Dermis microvascular lymphatic vessel endothelial cell (primary cell): ENCODE data around the gene DNAJC15. TPM values are rescaled to one million over a fixed set of nuclear protein-coding genes. Genes with fewer than 3 reads are reported as not detected.

Experiments used
- DNase-seq, 2 donors: peaks; one replicate each; pipeline versions ENCODE4 v3.0.0 to v3.0.0-alpha.2; 2010; ENCODE audit warnings: low read depth in 2 of 2
- total RNA-seq: library from RNA; depleted of rRNA; stranded (reverse); fragments of >200 nt; gene quantifications from 2 replicates; pipeline ENCODE4 v1.2.1, GENCODE V29; 2014

Gene DNAJC15
- total RNA-seq, 1 donor from 2014 or later = 17.5 TPM

- DNase-seq = no peak
These were observed 103.0 kb downstream of the DNAJC15 start for GRCh38 chr13:43126420-43126819.

- no peak for DNase-seq
These were observed 103.9 kb downstream of the DNAJC15 start for GRCh38 chr13:43127103-43127798.

DNA sequence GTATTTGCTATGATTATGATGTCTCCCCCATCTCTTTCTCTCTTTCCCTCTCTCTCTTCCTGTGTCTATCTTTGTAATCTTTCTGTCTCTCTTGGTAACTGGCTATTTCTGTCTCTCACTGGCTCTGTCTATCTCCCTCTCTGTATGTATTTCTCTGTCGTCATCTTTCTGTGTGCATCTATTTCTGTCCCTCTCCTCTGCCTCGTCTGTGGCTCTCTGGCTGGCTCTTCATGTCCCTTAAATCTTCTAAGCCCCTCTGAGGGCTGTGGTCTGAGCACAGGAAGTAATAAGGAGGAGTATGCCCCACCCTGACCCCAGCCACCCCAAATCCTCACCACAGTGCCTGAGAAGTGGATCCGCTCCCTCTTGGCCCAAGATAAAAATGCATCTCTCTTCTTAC, 104.4 kb downstream of the DNAJC15 start:
- DNase-seq = no peak

DNA sequence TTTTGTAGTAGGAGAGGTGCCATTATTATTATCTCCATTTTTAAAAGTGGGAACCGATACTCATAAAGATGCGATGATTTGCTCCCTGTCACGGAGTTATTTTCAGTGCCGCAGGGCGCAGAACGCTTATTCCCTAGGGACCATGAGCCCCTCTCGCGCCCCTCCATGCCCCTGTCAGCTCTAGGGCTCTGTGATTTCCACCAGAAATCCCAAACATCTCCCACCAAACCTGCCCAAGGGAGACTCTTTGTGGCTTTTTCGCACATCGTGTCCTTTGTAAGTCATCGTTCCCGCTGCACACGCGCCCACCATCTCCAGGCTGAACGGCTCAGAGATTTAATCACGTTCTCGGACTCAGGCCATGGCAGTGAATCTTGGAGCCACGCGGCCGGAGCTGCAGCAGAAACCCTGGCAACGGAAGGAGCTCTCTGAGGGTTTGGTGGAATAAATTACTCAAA, 105.1 kb downstream of the DNAJC15 start:
- no peak for DNase-seq

DNA sequence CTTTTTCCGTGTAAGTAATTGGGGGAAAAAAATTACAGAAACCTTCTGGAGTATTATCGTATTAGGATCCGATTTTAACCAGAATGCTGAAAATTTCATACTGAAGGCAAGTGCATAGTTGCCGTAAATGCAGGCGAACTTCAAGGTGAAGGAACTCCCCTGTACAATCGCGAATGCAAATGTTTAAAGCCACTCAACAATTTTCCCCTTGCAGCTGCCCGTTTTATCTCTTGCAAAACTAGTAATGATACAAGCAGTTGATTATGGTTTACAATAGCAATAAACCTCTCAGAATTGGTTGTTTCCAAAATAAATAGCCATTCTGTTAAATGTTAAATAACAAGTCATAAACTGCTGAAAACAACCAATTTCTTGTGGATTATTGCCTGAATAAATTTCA, 105.7 kb downstream of the DNAJC15 start:
- DNase-seq = no peak

GRCh38 chr13:43129511-43130110, 106.2 kb downstream of the DNAJC15 start:
- DNase-seq = no peak

DNA sequence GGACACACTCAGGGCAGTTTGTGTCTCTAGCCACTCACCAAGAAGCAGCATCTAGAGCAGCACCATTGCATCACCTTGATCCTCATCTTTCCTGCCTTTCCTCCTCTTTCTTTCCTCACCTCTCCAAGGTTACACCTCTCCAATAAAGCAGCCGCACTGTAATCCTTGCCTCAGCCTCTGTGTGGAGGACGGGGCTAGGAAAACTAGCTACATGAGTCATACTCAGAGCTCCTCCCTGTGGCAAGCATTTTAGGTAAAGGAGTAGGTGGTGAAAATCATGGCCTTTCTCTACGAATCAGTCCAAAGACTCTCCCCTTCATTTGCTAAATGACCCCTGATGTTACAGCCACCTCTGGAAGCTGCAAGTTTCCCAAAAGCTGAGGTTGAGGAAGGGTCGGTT, 108.9 kb downstream of the DNAJC15 start:
- DNase-seq = peak; percentile 4 to 47

DNA sequence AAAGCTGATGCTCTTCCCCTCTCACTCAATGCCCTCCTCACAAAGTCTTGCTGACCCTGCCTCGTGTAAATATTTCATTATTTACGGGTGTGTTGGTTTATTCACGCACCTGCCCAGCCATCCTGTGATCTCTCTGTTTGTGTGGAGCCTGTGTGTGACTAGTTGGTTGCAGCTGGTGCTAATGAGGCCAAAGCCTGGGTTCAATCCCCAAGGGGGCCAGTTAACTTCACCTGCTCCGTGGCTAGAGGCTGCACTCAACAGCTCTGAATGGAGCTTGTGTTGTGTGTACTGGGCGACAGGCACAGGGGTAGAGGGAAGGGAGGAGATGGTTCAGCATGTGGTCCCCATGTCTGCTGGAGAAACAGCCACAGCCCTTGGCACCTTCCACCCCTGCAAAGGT, 109.5 kb downstream of the DNAJC15 start:
- no peak for DNase-seq

GRCh38 chr13:43133792-43134191, 110.4 kb downstream of the DNAJC15 start:
- DNase-seq = no peak

DNA sequence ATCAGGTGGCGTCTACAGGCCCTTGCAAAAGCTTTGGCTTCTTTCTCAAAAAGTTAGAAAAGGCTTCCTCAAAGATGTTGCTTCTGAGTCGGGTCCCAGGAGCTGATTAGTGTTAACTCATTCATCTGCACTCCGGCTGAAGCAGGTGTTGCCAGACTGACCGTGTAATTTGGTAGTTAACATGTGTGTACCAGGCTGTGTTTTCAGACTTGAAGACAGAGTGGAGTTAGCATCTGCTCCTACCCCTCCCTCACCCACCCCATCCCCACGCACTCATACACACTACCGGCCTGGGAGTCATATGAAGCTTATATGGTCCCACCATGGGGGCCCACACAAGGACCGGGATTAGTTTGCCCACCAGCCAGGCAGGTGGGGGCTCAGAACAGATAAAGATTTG, 111.5 kb downstream of the DNAJC15 start:
- DNase-seq = no peak

DNA sequence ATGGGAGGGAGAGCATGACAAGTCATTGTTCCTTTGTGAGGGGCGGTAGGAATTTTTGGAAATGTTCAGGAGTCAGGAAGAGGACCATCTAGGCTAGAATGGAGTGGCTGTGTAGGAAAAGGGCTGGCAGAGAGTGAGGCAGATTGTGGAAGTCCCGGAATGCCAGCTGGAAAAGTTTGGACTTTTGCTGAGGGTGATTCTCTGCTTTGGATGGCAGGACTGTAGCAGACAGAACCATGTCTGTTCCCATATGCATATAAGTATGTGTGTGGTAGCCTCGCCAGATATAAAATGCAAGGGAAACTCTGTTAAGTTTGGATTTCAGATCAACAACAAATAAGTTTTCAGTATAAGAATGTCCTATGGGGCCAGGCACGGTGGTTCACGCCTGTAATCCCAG, 112.1 kb downstream of the DNAJC15 start:
- DNase-seq = no peak

DNA sequence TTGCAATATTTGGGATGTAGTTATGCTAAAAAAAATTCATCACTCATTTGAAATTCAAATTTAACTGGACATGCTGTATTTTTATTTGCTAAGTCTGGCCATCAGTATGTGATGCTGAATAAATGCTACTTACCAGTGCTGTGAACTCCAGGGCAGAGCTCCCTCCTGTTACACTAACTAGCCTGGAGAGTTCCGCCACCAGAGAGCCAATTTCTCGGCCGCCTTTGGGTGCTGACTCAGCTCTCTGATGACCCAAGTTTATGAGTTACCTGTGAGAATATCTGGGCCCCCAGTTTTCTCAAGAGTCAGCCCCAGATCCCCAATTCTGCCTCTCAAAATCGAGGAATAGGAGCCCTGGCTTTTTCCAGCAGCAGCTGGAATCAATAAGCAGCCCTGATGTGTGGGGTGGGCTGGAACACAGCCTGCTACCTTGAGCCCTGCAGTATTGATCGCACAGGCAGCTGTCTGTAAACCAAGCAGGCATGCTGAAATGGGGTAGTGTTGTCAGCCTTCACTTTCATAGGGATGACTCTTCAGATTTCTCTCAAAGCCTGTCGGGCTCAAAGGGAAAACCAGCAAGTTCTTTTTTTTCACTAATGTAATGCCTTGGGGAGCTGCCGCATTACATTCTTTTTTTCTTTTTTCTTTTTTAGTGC, 113.7 kb downstream of the DNAJC15 start:
- no peak for DNase-seq

DNA sequence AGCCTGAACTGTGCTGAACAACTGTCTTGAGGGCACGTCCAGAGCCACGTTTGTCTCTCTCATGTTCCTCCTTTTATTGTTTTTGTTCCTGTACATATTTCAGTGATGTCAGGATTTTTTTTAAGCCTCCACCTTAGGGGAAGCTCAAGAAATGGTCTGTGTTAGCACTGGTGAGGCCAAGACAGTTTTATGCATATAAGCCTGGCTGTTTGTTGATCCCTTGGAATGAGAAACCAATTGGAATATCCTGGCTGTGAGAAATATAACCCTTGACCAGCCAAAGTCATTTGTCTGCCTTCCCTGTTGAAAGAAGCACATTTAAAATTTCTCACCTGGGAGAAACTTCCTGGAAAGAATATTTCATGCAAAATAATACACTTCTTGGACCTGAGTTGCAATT, 115.8 kb downstream of the DNAJC15 start:
- no peak for DNase-seq

DNA sequence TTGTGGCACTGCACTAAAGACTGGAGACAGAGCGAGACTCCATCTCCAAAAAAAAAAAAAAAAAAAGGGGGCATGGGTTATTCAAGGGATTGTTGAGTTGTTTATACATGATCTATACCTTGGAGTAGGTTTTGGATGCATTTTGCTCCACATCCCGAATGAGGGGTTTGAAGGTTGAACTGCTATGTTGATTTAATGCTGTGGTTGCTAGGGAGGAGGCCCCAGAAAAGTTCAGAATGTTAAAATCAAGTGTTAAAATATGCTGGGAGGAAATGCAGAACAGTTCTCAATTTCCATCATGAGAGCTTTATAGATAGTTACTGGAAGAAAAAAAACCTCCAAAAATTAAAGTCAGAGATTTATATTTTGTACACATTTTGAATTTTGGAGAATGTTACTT, 116.5 kb downstream of the DNAJC15 start:
- DNase-seq = no peak

DNA sequence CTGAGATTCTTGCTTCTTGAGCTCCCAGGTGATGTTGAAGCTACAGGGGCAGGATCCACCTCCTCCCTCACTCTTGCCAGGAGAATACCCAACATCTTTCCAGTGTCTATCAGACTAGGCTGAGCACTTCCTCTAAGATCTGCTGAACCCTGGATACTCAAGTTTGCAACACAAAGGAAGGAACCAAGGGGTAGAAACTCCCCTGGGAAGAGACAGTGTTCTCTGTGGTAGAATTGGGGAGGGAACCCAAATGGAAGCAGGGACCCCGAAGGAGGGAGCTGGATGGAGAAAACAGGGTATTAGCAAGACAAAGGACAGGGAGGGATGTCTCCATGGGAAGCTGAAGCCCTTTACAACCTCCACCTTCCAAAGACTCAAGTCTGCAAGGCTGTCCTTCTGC, 117.6 kb downstream of the DNAJC15 start:
- no peak for DNase-seq

GRCh38 chr13:43141685-43142084, 118.3 kb downstream of the DNAJC15 start:
- DNase-seq = no peak

DNA sequence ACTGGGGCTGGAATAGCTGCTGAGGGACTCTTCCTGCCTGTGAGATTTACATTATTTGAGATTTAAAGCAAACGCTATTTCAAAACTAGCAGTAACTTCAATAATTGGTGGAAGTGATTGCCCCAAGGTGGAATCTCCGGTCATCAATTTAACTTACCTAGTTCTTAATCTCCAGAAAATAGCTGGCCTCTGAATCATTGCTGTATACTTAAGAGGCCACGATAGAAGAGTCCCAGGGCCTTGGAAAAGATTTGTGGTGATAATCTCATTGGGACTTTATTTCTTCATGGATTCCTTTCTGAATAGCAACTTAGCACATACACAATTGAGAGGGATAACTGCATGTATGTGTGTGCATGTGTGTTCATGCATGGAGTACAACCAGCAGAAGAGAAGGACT, 120.2 kb downstream of the DNAJC15 start:
- no peak for DNase-seq

DNA sequence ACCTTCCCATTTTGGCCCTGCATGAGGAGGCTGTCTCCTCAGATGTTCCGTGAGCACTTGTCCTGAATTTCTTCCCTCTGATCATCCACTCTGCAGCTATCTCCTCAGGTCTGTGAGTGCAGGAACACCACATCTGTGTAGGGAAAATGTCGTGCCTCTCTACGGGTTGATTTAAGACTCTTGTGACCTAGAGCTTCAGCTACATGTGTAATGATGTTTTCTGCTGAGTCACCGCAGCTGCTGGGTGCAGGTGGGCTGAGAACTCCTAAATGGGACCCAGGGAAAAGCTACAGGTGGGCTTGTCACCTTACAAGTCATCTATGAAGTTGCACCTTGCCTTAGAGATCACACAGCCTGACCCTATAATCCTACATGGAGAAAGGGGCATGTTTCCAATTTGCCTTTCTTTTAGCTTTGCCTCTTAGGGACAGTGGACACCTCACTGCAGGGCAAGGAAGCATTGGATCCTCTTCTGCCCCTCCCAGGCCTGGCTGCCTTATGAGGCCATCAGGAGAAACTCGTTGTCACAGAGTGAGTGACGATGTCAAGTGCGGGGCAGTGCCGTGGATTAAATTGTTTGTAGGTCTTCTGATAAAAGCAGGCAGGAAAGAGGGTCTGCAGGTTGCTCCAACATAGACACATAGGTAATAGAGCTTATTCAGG, 122.3 kb downstream of the DNAJC15 start:
- no peak for DNase-seq

DNA sequence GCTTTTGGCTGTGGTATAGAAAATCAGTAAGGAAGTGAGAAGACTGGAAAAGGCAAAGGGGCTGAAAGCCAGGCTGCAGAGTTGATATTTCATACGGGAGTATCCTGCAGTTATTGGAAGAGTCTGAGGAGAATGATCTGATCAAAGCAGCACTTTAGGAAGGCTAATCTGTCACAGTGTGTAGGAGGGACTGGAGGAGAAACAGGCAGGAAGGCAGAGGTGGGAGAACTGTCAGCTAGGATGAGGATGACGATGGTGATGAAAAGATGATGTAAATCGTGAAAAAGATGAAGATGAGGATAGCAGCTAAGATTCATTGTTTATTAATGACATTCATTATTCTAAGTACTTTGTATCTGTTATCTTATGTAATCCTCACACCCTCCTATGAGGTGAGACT, 123.0 kb downstream of the DNAJC15 start:
- DNase-seq = no peak

GRCh38 chr13:43150369-43151207, 127.2 kb downstream of the DNAJC15 start:
- no peak for DNase-seq

DNA sequence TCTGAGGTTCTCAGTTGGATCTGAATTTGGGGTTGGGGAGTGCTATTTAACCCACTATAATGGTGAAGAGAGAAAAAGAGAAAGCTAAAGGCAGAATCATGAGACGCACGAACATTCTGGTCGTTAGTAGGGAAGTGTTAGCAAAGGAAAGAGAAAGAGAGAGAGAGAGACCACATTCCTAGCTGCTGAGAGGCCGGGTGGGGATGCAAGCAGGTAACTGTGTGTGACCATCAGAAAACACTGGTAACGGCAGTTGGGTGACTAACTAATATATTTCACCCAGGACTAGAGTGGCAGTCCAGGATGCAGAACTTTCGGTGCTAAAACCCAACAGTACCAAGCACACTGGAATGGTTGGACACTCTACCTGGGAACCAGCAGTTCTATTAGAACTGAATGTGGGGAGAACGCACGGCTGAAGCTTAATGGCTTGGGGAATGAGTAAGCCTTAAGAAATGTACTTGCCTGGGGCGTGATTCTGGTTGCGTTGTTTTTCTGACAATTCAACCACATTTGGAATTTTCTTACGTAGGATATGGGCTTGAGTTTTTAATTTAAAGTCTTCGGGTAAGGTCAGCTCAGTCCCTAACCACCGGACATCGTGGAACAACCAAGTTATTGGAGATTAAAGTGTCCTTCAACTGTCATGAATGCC, 130.2 kb downstream of the DNAJC15 start:
- DNase-seq = no peak
